Measurements from ENCODE around the gene C18orf54.
A peak's percentile ranks its signal among the peaks of the same experiment; 100 is the strongest.

The C18orf54 gene

DNA sequence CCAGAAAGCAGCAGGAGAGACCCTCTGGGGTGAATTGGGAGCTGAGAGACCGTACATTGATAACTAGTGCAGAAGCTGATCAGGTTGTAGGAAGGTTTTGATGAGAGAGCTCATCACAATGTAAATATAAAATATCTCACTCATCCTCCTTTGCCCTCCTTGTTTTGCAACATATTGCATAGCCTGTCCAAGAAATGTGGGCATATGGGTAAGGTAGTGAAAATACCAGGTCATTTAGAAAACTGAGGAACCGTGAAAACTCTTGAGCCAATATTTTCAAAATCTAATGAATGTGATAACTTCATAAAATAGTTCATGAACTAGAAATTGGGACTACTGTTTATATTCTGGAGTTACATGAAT lies 31.4 kb downstream of the C18orf54 start:
- no peak overlapping the region for H3K4me3 ChIP-seq (ENCODE audit: low read depth, low read length)
- no peak for DNase-seq (ENCODE audit: low read depth)
- TF ChIP-seq, protein P1, sequence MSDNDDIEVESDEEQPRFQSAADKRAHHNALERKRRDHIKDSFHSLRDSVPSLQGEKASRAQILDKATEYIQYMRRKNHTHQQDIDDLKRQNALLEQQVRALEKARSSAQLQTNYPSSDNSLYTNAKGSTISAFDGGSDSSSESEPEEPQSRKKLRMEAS (IDR thresholded peaks at IDR 0.05; ENCODE audit: low read depth, low read length): no peak
- TF ChIP-seq, protein P2, sequence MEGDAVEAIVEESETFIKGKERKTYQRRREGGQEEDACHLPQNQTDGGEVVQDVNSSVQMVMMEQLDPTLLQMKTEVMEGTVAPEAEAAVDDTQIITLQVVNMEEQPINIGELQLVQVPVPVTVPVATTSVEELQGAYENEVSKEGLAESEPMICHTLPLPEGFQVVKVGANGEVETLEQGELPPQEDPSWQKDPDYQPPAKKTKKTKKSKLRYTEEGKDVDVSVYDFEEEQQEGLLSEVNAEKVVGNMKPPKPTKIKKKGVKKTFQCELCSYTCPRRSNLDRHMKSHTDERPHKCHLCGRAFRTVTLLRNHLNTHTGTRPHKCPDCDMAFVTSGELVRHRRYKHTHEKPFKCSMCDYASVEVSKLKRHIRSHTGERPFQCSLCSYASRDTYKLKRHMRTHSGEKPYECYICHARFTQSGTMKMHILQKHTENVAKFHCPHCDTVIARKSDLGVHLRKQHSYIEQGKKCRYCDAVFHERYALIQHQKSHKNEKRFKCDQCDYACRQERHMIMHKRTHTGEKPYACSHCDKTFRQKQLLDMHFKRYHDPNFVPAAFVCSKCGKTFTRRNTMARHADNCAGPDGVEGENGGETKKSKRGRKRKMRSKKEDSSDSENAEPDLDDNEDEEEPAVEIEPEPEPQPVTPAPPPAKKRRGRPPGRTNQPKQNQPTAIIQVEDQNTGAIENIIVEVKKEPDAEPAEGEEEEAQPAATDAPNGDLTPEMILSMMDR (IDR thresholded peaks at IDR 0.05; ENCODE audit: low read depth, low read length): no peak
- TF ChIP-seq MYC (IDR thresholded peaks at IDR 0.05; ENCODE audit: low read depth, low read length): no peak
- no peak for TF ChIP-seq POLR2A (IDR thresholded peaks at IDR 0.05; ENCODE audit: extremely low read depth, insufficient read length)

DNA sequence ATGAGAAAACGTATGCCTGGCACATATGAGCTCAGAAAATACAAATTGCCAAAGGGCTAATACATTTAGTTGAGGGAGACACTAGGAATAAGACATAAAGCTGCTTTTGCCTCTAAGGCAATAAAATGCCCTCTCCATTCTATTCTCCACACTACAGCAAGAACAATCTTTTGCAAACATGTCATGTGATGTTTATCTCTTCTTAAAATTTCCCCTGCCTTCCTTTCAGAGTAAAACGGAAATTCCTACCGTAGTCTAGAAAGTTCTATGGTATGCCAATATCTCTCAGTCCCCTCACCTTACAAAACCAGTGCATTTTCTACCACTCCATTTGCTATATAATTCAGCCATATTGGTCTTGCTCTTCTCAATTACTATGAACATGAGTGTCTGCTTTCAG lies 33.1 kb downstream of the C18orf54 start:
- DNase-seq (ENCODE audit: low read depth): no peak
- TF ChIP-seq, protein P2 (IDR thresholded peaks at IDR 0.05; ENCODE audit: low read depth, low read length): no peak
- TF ChIP-seq, protein P1 (IDR thresholded peaks at IDR 0.05; ENCODE audit: low read depth, low read length): no peak
- TF ChIP-seq MYC (IDR thresholded peaks at IDR 0.05; ENCODE audit: low read depth, low read length) (no peak), POLR2A (IDR thresholded peaks at IDR 0.05; ENCODE audit: extremely low read depth, insufficient read length) (no peak)
- H3K4me3 ChIP-seq (ENCODE audit: low read depth, low read length): no peak overlapping the region

DNA sequence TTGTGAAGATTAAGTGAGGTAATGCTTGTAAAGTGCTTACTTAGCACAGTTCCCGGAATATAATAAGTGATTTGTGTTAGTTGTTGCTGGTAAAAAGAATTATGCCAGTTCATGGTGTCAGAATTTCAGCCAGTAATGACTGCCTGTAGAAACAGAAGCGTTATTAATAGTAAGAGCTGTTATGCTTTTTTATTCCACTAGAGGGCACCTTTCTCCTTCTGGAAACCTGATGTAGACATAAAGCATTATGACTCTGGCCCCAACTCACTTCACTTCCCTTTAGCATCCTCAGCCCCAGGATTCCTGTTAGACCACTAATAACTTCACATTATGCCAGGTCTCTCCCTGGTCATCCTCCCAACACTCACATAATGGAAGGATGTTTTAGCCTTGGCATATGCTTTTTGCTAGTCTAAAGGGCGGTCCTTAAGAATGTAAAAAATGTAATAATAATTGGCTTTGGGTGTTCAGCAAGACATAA lies 34.9 kb downstream of the C18orf54 start:
- no peak overlapping the region for H3K4me3 ChIP-seq (ENCODE audit: low read depth, low read length)
- peak; percentile 67 for DNase-seq (ENCODE audit: low read depth)
- TF ChIP-seq, protein P2 (IDR thresholded peaks at IDR 0.05; ENCODE audit: low read depth, low read length): peak; percentile 52
- TF ChIP-seq, protein P1 (IDR thresholded peaks at IDR 0.05; ENCODE audit: low read depth, low read length): no peak

DNA sequence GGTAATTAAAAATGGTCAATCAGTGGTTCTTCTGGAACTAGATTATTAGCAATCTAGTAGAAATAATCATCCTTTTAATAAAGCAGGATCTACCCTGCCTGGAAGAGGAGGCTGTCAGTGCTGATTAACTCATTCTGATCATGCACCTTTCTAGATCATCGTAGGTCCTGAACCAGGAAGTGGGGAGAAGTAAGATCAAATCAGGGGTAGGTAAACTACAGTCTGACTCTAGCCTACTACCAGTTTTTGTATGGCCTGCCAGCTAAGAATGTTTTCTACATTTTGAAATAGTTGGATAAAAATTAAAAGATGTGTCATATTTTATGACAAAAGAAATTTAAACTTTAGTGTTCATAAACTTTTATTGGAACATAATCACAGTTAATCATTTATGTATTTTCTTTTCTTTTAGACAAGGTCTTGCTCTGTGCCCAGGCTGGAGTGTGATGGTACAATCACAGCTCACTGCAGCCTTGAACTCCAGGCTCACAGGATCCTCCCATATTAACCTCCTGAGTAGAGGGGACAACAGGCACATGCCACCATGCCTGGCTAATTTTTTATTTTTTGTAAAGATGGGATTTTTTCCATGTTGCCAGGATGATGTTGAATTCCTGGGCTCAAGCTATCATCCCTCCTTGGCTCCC lies 36.1 kb downstream of the C18orf54 start:
- DNase-seq (ENCODE audit: low read depth): no peak
- no peak overlapping the region for H3K4me3 ChIP-seq (ENCODE audit: low read depth, low read length)
- TF ChIP-seq MYC (IDR thresholded peaks at IDR 0.05; ENCODE audit: low read depth, low read length) (no peak), POLR2A (IDR thresholded peaks at IDR 0.05; ENCODE audit: extremely low read depth, insufficient read length) (no peak)
- TF ChIP-seq, protein P2 (IDR thresholded peaks at IDR 0.05; ENCODE audit: low read depth, low read length): no peak
- TF ChIP-seq, protein P1 (IDR thresholded peaks at IDR 0.05; ENCODE audit: low read depth, low read length): no peak

DNA sequence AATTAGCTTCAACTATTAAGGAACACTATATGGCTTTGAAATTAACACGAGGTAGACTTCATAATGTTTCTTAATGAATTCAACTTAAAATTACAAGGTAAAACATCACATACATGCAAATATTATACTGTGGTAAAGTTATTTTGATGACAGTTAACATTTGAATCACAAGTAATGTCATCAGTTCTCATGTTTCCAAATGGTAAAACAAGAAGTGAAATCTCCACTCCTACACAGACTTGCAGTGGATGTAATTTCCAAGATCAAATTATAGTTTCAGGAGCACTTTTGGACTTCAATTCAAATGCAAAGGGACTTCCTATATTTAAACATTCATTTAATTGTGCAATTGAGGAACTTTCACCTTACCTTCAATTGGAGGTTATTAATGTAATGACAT lies 39.1 kb downstream of the C18orf54 start:
- no peak for DNase-seq (ENCODE audit: low read depth)
- no peak overlapping the region for H3K4me3 ChIP-seq (ENCODE audit: low read depth, low read length)
- TF ChIP-seq, protein P1 (IDR thresholded peaks at IDR 0.05; ENCODE audit: low read depth, low read length): no peak
- TF ChIP-seq, protein P2 (IDR thresholded peaks at IDR 0.05; ENCODE audit: low read depth, low read length): no peak
- TF ChIP-seq POLR2A (IDR thresholded peaks at IDR 0.05; ENCODE audit: extremely low read depth, insufficient read length) (no peak), MYC (IDR thresholded peaks at IDR 0.05; ENCODE audit: low read depth, low read length) (no peak)

Data from NB4 (cell line).